NCI-H2196 (cell line): ENCODE data around the gene PSMC6.

ENCODE experiments used
- DNase-seq: peaks from one replicate; lab custom pipeline; 2025; ENCODE audit not compliant: unreplicated experiment; lab: John Stamatoyannopoulos, UW

The PSMC6 gene

DNA sequence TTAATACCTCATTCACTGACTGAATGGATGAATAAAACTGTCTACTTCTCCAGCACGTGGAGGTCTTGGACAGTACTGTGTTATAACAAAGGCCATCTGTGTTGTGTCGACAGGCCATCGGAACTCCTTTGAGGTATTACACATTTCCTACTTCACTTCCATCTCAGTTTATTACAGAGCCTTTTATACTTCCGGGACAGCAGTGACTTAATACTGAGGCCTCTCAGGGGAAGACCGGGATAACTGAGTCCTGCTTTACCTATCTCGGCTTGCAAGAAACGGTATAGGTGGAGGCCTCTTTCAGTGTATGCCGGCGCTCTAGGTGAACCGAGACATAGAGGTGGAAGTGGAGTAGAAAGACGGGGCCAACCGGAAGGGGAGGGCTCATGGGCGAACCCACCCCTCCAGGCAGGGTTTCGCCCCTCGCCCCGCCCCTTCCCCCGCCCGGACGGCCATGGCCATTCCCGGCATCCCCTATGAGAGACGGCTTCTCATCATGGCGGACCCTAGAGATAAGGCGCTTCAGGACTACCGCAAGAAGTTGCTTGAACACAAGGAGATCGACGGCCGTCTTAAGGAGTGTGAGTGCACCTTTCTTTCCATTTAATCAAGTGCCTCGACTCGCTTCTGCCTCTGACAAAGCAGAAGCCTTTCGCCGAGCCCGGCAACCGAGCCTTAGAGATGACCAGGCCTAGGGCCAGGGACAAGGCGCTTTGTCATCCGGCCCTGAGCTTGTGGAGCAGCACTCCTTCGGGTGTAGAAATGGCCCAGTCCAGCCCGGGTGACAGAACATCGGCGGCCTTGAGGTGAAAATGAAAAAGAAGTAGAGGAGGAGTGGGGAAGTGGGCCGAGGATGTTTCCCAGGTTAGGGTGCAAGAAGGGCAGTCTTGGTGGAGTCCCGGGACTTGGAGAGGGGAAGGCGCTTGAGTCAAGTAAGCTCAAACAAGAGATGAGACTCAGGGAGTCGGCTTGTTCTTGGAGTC lies at the start of gene PSMC6:
Gene PSMC6, plus strand, starts transcription at position 477 of the 983 bp plus-strand sequence. Its CDS starts 20 bp downstream, at position 497.
- peak; percentile 87 for DNase-seq

DNA sequence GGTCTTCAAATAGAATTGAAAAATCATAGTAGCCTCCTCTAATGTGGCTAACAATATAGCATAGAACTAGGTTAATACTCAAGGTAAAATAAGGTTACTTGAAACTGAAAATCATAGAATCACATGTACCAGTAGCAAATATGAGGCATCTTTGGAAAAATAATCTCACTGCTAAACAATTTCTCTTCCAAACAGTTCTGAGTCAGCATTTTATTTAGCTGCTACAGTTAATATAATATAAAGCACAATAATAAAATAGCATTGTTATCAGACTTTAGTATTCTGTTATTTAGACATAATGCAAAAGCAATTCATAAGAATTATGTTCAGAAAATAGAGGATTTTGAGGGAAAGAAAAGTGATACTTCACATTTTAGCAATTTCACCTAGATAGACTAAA lies 46.7 kb upstream of the PSMC6 start:
- DNase-seq = no peak

DNA sequence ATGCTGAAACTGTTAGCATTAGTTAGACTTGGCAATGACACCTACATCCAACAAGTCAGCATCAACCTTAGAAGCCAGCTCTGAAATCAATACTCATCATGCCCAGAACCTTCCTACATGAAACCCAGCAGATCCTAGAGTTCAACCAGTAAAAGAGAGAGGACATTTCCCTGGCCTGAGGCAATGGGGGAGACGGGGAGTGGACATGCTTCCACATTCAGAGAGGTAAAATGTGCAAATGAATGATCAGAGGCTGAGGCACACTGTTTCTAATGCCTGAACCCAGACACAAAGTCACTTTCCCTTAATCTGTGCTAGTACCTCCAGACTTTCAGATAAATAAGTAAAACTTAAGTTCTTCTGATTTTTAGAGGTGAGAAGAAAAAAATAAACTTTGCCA lies 46.2 kb upstream of the PSMC6 start:
- no peak for DNase-seq

DNA sequence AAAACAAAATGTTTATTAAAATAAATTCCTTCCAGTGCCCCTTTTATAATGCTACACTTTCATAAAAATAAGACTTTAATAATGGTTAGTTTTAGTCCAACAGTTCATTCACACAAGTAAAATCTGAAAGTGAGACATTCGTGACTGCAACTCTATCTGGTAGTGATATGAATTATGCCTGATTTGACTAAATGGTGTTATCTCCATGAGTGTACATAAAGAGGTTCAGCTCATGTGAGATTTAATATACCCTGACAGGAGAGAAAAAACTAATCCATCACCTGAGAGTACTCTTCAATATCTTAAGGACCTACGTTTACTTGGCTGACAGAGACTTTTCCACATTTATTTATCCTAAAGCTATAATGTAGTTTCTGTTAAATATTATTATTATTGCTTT lies 45.7 kb upstream of the PSMC6 start:
- DNase-seq = no peak

DNA sequence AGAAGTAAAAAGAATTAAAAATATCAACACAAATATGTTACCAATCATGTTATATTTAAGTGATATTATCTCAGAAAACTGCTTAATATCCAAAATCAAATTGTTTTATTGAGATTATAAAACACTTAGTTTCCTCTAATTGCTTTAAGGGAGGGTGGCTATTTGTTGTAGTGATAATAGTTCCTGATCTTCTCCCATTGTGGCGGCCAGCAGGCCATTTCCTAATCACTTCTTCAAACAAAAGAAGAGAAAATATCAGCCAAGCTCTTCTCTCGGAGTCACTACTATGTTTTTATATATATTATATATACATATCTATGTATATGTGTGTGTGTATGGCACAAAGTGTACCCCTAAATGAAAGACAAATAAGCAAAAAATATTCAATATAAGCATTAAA lies 43.1 kb upstream of the PSMC6 start:
- no peak for DNase-seq

DNA sequence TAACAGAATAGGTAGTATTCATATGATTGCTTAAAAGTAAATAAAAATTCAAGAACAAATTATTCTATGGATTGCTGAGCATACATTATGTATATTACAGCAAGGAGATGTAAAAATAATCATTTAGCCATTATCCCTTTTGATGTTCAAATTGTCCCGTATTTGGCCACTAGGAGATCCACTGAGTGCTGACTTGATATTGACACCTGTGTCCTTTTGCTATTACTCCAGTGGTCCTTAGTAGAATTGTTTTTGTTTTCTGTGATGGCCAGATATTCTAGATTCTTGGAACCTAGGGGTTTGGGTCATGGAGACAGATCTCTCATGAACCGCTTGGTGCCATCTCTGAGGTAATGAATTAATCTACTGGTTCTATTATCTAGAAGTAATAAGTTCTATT lies 28.4 kb upstream of the PSMC6 start:
- no peak for DNase-seq

DNA sequence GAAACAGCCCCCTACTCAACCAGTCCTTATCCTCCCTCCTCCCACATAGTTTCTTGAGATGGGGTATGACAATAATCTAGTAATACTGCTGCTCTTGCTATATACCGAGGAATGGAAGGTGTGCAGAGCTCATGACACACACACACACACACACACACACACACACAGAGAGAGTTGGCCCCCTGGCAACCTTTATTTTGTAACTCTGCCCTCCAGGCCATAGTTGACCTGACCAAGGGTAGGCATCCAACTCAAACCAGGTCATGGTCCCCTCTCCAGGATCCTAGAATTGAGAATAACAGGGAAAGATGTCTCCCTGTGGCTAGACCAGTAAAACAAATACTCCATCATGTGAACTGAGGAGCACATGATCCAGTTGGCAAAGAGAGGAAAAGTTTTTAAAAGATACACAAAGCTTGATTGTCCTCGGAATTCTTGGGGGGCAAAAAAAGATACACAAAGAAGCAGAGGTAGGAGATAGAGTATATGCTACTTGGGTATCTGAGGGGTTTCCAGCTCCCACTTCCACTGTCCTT lies 22.9 kb upstream of the PSMC6 start:
- no peak for DNase-seq

DNA sequence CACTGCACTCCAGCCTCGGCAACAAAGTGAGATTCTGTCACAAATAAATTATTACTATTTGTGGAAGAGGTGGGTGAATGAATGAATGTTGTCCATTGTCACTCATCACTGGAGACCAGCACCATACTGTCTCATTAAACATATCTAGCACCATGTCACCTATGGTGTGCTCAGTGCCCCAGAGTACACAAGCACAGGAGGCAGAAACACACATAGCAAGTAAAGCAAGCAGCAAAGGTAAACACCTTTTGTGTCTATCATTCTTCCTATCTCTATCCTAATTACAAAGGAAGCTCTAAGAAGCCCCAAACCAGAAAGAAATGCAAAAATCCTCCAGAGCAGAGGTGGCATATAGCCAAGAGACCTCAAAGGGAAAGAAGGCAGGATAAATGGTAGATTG lies 20.8 kb upstream of the PSMC6 start:
- no peak for DNase-seq

DNA sequence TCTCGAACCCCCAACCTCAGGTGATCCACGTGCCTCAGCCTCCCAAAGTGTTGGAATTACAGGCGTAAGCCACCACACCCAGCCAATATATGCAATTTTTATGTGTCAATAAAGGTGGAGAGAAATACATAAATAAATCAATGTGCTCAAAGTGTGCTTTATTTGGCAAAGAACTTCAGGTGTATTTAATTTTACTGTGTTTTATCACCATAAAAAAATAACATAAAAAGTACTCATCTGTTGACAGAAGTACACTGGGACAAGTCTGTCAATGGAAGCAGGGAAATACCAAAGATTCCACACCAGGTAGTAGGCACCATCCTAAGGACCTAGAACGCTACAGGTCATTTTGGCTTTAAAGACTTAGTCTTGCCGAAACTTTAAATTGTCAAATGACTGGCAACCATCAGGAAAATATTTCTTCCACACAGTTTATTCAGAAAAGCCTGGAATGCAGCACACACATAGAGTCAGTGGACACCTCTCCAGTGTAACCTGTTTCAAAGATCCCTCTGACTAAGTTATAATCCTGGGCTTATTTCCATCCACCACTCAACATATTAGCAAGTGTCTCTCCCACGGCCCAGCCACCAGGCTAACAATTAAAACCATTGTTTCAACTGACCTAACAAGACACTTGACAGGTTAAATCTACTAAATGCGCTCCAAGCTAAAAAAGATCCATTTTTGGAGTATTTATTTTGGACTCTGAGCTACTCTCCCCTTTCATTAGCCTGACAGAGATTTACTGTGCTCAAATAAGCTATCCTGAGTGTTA lies 15.8 kb upstream of the PSMC6 start:
- DNase-seq = no peak

DNA sequence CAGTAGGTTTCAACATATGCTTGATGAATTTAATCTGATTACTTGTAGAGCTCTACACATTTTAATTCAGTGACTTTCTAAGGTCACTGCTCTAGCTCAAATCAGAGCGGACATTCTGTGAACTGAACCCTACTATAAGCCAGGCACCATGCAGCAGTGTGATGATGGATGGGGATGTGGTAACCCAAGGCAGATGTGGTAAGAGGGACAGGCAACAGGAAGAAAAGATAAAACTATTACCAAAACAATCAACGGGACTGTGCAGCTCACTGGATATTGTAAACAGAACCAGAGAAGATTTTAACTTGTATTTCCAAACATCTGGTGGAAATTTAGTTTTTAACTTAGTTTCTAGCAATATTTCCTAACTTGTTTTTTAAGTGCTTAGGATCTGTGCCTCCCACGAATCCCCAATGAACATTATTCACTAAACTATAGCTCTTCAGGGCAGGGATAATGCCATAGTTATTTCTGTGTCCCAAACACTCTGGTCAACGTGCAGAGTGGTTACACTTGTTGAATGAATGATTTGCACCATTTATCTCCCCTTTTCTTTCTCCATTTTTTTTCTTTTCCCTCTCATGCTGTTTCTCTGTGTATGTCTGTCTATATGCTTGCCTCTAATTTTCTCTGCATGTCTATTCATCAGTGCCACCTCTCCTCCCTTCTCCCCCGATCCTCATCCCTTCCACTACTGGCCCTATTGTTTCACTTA lies 14.6 kb upstream of the PSMC6 start:
- DNase-seq = no peak

DNA sequence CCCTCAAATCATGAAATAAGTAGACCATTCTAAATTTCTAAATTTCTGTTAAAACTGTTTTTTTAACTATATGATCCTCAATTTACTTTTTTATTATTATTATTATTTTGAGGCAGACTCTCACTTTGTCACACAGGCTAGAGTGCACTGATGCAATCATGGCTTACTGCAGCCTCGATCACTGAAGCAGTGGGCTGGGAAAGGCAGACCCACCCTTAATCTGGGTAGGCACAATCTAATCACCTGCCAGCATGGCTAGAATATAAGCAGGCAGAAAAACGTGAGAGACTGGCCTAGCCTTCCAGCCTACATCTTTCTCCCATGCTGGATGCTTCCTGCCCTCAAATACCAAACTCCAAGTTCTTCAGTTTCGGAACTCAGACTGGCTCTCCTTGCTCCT lies 14.0 kb upstream of the PSMC6 start:
- DNase-seq = no peak

DNA sequence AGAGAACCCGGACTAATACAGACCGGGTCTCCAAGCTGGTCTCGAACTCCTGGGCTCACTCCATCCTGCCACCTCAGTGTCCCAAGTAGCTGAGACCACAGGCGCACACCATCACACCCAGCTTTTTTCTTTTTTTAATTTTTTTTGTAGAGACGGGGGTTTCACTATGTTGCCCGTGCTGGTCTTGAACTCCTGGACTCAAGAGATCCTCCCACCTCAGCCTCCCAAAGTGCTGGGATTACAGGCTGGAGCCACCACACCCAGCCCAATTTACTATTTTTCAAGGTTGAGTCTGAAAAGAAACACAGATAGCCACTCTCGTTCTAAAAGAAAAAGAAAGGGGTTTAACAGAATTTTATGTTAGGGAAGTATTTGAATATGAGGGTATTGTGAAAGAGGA lies 13.5 kb upstream of the PSMC6 start:
- DNase-seq = no peak

DNA sequence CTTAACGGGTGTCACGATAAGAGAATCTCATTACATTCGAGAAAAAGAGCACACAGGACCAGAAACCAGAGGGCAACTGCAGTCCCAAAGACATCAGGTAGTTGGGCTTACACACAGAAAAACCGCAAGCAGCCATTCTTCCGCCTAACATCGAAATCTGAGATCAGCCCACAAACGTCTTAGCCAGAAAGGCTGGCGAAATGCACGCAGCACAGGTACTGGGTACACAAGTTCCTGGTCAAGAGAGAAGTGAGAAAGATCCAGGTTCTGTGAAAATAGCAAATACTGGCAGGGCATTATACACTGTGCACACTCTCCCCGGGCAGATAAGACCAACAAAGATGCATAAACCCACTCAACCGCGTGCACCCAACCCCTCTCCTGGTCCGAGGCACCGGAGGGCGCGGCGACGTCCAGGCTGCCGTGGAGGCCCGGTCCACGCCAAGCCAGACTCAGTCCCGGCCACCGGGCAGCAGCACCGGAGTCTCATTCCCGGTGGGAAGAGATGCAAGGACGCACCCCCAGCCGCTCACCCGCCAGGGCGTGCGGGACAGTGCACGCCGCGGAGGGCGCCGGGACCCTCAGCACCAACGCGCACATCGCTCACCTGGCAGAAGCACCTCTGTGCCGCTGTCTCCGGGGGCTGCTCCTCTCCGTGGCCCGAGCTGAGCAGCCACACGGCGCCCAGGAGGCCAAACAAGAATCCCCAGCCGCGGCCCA lies 12.1 kb upstream of the PSMC6 start:
- DNase-seq = no peak

DNA sequence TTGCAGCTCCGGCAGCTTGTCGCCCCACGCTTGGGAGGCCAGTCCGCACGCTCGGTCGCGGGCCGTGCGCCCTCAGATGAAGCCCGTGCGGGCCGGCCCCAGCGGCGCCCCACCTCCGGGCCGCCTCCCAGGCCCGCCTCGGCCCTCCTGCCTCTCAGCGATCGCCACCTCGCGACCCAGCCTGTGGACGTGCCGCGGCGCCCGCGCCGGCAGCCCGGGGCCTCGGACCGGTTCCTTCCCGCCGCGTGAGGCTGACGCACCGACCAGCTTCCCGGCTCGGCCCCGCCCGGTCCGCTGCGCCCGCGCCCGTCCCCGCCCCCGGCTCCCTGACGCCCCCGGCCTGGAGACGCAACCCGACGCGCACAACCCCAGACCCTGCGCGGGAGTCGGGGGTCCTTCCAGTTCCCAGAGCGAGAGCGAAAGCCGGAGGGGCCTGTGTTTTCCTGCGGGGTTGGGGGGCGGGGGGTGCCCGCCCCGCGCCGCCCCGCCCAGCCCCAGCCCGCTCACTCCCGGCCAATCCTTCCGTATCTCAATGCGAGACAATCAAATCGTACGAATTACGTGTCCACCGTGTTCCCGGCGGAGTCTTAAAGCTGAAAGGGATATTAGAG lies 11.4 kb upstream of the PSMC6 start, which contains the start of gene ERO1A:
Gene ERO1A, minus strand, starts transcription at position 78 of the 611 bp plus-strand sequence. Its CDS starts 77 bp downstream, at position 1.
- peak; percentile 80 for DNase-seq

DNA sequence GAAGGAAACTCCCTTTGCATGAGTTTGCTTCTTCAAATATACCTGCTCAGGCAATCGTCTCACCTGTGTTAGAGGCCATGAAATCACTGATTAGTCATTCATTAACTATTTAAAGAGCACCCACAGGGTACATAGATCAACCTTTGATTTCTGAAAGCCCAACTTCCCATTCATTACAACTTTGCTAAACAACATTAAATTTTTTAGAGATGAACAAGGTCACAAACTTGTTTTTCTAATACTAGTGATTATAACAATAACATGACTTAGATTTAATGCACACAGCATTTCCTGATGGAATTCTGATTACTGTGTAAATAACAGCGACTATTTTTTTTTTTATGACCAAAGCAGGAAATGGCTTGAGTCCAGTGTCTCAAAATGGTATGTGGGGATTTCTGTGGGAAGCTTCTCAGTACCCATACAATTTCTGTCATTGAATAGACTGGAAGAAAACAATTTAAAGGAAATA lies 6.3 kb upstream of the PSMC6 start:
- DNase-seq = no peak

DNA sequence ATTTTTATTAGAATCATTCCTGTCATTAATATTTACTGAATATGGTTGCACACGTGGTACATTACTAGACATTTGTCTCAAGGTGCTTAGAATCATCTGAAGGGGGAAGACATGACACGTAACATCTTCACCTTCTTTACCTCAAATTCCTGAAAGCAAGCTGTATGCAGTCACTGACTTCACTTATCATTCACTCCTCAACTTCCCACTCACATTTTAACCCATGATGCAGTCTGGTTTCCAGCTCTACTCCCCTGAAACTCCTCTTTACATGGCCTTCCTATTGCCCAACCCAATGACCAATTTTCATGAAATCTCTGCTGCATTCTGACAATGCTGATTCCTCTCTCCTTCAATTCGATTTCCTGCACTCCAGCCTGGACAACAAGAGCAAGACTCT lies 5.8 kb upstream of the PSMC6 start:
- DNase-seq = no peak

DNA sequence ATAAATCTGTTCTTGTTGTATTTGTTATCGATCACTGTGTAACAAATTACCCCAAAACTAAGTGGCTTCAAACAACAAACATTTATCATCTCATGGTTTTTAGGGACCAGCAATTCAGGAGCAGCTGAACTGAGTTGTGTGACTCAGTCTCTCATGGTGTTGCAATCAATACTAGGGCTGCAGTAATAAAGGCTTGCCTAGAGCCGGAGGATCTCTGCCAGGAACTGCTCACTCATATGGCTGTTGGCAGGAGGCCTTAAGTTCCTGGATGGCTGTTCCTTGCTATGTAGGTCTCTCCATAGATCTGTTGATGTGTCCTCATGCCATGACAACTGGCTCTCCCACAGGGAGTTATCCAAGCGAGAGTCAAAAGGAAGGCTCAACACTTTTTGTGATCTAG lies 3.8 kb upstream of the PSMC6 start:
- DNase-seq = peak; percentile 22

DNA sequence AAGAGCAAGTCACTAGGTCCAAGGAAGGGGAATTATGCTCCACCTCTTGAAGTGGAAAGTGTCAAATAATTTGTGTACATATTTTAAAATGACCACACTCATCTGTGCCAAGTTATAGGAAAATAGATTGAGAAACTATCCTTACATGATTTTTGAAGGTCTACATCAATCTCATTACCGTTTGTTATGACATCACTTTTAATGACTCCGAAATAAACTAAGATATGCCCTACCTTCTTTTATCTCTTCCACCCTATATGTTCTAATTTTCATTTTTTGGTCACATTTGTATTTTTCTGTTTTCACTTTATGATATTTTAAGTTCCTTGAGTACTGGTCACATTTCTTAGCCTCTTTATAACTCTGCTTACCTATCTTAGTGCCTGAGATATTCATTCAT lies 3.3 kb upstream of the PSMC6 start:
- no peak for DNase-seq

DNA sequence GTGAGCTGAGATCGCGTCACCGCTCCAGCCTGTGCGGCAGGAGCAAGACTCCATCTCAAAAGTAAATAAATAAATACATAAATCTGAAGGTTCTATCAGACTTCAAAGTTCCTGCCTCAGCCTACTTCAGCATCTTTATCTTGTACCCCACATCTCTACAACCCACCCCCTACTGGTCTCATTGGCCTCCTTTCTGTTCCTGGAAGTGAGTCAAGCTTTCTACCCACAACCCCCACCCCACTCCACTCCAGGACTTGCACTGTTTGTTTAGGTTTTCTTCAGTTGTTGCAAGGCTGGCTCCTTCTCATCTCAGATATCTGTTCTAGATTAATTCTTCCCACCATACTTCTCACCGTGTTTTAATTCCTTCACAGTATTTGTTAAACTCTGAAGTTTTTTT lies 714 bp upstream of the PSMC6 start:
- DNase-seq = no peak

DNA sequence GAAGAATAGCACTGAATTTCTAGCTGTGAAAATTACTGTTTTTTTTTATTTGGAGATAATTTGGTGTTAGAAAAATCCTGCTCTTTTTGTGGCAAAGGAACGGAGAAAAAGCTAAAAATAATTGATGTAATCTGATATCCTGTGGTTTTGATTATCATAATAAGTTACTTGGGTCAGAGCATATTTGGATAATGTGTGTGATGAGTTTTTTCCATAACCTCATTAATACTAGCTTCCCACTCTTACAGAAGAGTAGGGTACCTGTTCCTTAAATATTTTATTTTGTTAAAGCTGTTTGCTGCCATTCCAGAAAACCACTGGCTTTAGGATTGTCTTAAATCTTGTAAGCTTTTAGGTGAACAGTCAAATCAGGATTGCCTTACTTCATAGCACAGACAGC lies 4.7 kb downstream of the PSMC6 start:
- no peak for DNase-seq
